GM18907 (cell line): ENCODE results near the gene PDCD2L.
"Not testable (repeated sequence)": the region's sequence is repeated elsewhere in the genome, so short reads cannot be mapped to it uniquely, and the experiment has no call there.

Experiments
- ATAC-seq: cut with Tn5 transposase; IDR thresholded peaks from one replicate; pipeline ENCODE4 v1.9.1; 2021; ENCODE audit warnings: mild to moderate bottlenecking, moderate library complexity; ENCODE audit not compliant: unreplicated experiment

Gene PDCD2L

GRCh38 chr19:34461375-34462100 is 57.3 kb downstream of the PDCD2L start:
- no peak for ATAC-seq

GRCh38 chr19:34464785-34465184 is 60.6 kb downstream of the PDCD2L start:
- ATAC-seq = not testable (repeated sequence)

- ATAC-seq = no peak
These were observed 64.2 kb downstream of the PDCD2L start for GRCh38 chr19:34468409-34468808.

- not testable (repeated sequence) for ATAC-seq
These were observed 64.8 kb downstream of the PDCD2L start for GRCh38 chr19:34469026-34469425.

GRCh38 chr19:34471906-34472700 is 67.9 kb downstream of the PDCD2L start:
- ATAC-seq = no peak

- no peak for ATAC-seq
These were observed 70.2 kb downstream of the PDCD2L start for GRCh38 chr19:34474233-34474989.

- ATAC-seq = no peak
These were observed 71.1 kb downstream of the PDCD2L start for GRCh38 chr19:34475026-34475974.
